ENCODE results near the gene SPRR4.
"Not testable (repeated sequence)": the region's sequence is repeated elsewhere in the genome, so short reads cannot be mapped to it uniquely, and the experiment has no call there.

Gene SPRR4

GRCh38 chr1:152967201-152967600 is 3.2 kb upstream of the SPRR4 start:
- no peak for DNase-seq (ENCODE audit: low read depth)

- no peak for DNase-seq (ENCODE audit: low read depth)
Measured at GRCh38 chr1:152968248-152968647, 2.2 kb upstream of the SPRR4 start.

- DNase-seq (ENCODE audit: low read depth), result no peak
Measured at GRCh38 chr1:152969036-152969435, 1.4 kb upstream of the SPRR4 start.

- DNase-seq (ENCODE audit: low read depth), result no peak
Measured at GRCh38 chr1:152972196-152972886, 1.9 kb downstream of the SPRR4 start.

GRCh38 chr1:152976688-152977087 is 6.2 kb downstream of the SPRR4 start:
- no peak for DNase-seq (ENCODE audit: low read depth)

- DNase-seq (ENCODE audit: low read depth), result no peak
Measured at GRCh38 chr1:152977614-152978013, 7.2 kb downstream of the SPRR4 start.

DNA sequence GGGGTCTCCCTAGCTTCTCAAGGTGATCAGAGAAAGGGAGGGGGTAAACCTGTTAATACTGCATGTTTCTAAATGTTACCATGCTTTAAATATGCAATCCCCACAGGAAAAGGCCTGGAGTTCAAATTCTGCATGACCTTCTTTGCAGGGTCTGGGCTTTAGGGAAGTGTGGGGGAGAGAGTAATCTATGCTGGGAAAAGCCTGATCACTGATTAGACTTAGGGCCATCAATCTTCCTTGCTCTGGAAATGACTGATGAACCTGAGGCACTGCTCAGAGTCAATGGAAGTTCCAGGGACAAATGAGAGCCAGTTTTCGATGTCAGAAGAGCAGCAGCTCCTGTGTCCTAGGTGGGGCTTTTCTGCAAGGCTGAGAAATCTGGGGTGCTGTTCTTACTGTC is 10.2 kb downstream of the SPRR4 start:
- no peak for DNase-seq (ENCODE audit: low read depth)

GRCh38 chr1:152981146-152981871 is 10.9 kb downstream of the SPRR4 start:
- no peak for DNase-seq (ENCODE audit: low read depth)

DNA sequence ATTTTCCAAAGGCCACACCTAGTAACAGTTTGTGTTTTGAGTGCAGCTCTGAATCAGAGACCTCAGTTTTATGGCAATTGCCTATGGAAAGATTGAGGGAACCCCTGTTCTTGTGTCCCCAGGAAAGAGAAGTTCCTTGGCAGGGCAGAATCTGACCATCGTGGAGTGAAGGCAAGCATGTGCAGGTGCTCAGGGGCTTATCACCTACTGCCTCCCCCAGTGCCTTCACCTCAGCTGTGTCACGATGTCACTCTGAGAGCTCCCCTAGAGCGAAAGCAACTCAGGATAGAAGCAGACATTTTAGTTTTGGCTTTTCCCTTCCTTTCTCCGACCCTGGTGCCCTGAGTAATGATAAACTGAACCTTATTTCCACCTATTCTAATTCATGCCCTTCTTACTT is 11.6 kb downstream of the SPRR4 start:
- DNase-seq (ENCODE audit: low read depth), result no peak

DNA sequence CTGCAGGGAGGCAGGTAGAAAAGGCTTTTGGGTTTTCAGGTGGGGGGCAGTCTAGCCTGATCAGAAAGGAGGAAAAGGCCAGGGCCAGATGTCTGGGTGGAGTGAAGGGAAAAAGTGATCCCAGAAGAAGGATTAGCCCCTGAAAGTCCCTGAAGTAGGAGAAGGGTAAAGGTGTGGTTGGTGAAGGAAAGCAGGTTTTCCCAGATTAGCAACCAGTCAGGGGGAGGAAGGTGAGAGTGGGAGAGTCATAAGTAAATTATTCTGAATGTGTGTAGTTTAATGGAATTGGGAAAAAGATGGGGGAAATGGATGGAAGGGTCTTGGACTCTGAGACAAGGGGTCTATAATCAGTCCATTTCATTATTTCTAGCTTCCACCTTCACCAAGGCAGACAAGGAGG is 12.8 kb downstream of the SPRR4 start:
- DNase-seq (ENCODE audit: low read depth), result no peak

GRCh38 chr1:152983743-152984142 is 13.3 kb downstream of the SPRR4 start, which contains the start of gene SPRR1A:
Gene SPRR1A, plus strand, starts transcription at chr1:152984081. Its CDS starts 1,150 bp downstream, at chr1:152985231.
- no peak for DNase-seq (ENCODE audit: low read depth)

DNA sequence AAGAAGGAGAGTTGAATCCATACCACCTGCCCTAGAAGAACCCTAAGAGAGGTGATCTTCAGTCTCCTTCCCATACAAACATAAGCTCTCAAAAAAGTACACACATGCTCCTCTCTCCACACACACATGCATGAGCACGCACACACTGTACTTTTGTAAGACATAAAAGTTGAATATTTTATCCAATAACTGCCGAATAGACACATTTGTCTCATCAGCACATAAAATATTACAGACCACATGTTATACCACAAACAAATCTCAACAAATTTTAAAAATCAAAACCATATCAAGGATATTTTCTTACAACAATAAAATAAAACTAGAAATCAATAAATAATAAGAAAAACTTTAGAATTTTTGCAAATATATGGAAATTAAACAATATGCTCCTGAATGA is 16.1 kb downstream of the SPRR4 start:
- no peak for DNase-seq (ENCODE audit: low read depth)

DNA sequence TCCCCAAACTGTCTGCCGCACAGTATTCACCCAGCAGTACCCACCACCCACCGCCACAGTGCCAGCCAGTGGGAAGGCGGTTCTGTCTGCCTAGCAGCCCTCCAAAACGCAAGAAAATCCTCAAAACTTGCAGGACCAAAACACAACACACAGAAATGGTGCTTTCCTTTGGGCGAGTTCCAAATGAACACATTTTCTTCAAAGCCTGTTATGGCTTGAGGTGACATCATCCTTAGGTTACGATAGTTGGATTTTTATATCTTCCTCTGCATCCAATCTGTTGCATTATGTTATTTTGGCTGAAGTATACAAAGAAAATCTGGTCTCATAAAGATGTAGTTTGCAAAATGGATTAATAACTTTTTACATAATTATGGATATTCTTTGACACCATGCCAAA is 22.7 kb downstream of the SPRR4 start:
- no peak for DNase-seq (ENCODE audit: low read depth)

DNA sequence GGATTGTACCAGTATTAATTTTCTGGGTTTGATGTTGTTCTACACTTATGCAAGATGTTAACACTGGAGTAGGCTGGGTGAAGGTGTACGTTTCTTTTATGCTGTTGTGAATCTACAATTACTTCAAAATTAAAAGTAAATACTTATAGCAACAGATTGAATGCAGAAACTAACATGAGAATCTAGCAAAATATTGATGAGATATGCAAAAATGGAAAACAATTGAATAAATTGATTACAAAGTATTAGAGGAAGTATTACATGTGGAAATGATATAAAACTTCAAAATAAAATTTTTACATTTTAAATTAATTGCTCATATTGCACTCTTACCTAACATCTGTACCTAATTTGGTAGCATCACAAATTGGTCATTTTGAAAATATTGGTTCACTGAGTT is 25.4 kb downstream of the SPRR4 start:
- no peak for DNase-seq (ENCODE audit: low read depth)

- no peak for DNase-seq (ENCODE audit: low read depth)
Measured at GRCh38 chr1:152996633-152997400, 26.4 kb downstream of the SPRR4 start.

- no peak for DNase-seq (ENCODE audit: low read depth)
Measured at GRCh38 chr1:152997901-152998300, 27.5 kb downstream of the SPRR4 start.

GRCh38 chr1:152998476-152998875 is 28.0 kb downstream of the SPRR4 start:
- no peak for DNase-seq (ENCODE audit: low read depth)

DNA sequence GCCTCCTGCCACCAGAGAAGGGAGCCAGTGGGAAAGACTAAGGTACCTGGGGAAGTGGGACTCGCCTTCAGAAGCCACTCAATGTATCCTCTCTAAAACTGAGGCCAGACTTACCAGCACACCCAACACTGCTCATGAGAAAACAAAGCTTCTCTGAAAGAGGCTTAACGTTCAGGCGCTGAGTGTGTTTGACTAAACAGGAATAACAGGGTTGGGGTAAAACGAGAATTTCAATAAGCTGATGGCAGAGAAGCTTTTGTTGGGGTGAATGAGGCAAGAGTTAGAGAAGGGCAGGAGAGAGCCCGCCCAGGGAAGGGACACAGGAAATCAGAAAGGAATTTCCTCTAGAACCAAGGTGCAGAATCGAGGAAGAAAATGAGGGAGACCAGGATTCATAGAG is 29.4 kb downstream of the SPRR4 start:
- no peak for DNase-seq (ENCODE audit: low read depth)

GRCh38 chr1:153000294-153000693 is 29.8 kb downstream of the SPRR4 start:
- DNase-seq (ENCODE audit: low read depth), result no peak

GRCh38 chr1:153001382-153001781 is 30.9 kb downstream of the SPRR4 start, which contains the start of gene SPRR3:
Gene SPRR3, plus strand, starts transcription at chr1:153001749. Its CDS starts 1,272 bp downstream, at chr1:153003021.
- DNase-seq (ENCODE audit: low read depth), result no peak

- DNase-seq (ENCODE audit: low read depth), result not testable (repeated sequence)
Measured at GRCh38 chr1:153011235-153011758, 40.8 kb downstream of the SPRR4 start.

- DNase-seq (ENCODE audit: low read depth), result not testable (repeated sequence)
Measured at GRCh38 chr1:153021829-153022228, 51.4 kb downstream of the SPRR4 start.

All from fibroblast of gingiva (primary cell).